ENCODE data around the gene ANKRD13A.
"Not testable (repeated sequence)": the region's sequence is repeated elsewhere in the genome, so short reads cannot be mapped to it uniquely, and the experiment has no call there.

The ANKRD13A gene

DNA sequence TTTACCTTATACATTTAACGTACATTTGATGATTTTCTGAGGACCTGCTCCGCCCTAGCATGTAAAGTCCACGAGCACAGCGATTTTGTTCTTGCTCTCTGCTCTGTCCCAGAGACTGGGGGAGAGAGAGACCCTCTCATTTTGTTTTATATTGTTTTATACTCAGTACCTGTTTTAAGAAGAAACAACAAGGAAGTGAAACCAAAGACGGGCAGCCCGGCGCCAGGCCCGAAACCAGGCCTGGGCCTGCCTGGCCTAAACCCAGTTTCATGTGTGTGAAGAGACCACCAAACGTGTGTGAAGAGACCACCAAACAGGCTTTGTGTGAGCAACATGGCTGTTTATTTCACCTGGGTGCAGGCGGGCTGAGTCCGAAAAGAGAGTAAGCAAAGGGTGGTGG is 49.8 kb downstream of the ANKRD13A start:
- not testable (repeated sequence) for DNase-seq

DNA sequence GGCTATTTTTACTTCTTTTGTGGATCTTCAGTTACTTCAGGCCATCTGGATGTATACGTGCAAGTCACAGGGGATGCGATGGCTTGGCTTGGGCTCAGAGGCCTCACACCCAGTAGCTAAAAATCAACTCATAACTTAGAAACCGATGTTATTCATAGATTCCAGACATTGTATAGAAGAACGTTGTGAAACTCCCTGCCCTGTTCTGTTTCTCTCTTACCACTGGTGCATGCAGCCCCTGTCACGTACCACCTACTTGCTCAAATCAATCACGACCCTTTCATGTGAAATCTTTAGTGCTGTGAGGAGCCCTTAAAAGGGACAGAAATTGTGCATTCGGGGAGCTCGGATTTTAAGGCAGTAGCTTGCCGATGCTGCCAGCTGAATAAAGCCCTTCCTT is 50.4 kb downstream of the ANKRD13A start:
- not testable (repeated sequence) for DNase-seq

DNA sequence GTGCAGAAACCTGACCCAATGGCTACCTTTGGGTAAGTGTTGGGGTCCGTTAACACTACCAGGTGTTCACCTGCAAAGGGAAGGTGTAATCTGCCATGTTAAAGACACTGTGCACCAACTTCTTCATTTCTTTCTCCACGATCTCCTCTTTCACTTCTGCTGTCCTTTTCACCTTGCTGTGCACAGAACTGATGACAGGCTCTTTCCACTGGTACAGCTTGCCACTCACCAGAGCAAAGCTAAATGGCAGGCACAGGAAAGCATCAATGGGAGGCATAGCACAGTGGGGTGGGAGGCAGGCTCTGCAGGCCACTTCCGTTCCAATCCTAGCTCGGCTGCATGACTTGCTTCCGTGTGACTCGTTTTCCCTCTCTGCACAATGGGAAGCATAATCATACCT is 51.7 kb downstream of the ANKRD13A start:
- DNase-seq = no peak

DNA sequence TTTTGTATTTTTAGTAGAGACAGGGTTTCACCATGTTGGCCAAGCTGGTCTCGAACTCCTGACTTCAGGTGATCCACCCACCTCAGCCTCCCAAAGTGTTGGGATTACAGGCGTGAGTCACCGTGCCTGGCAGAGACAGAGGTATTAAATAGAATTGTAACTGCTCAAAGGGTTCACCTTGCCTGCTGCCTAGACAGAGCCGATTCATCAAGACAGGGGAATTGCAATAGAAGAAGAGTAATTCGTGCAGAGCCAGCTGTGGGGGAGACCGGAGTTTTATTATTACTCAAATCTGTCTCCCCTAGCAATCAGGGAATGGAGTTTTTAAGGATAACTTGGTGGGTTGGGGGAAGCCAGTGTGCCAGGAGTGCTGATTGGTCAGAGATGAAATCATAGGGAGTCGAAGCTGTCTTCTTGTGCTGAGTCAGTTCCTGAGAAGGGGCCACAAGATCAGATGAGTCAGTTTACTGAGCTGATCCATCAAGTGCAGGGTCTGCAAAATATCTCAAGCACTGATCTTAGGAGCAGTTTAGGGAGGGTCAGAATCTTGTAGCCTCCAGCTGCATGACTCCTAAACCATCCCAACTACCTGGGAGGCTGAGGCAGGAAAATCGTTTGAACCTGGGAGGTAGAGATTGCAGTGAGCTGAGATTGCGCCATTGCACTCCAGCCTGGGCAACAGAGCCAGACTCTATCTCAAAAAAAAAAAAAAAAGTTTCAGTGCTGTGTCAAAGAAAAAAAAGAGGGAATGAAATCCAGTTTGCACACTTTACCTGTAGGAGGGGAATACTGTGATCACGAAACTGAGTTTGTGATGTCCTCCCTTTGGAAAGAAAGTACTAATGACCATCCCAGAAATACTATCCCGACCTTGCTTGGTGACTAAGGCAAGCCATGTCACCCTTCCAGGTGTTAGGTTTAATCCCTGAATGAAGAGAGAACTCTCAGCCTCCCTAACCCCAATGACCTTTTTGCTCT is 56.4 kb downstream of the ANKRD13A start:
- DNase-seq = not testable (repeated sequence)

DNA sequence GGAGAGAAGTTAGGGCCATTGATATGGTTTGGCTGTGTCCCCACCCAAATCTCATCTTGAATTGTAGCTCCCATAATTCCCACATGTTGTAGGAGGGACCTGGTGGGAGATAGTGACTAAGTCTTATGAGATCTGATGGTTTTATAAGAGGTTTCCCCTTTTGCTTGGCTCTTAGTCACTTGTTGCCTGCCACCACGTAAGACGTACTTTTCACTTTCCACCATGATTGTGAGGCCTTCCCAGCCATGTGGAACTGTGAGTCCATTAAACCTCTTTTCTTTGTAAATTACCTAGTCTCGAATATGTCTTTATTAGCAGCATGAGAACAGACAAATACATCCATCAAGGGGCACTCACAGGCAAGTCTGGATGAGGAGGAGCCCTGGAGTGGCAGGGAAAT is 57.4 kb downstream of the ANKRD13A start:
- not testable (repeated sequence) for DNase-seq

DNA sequence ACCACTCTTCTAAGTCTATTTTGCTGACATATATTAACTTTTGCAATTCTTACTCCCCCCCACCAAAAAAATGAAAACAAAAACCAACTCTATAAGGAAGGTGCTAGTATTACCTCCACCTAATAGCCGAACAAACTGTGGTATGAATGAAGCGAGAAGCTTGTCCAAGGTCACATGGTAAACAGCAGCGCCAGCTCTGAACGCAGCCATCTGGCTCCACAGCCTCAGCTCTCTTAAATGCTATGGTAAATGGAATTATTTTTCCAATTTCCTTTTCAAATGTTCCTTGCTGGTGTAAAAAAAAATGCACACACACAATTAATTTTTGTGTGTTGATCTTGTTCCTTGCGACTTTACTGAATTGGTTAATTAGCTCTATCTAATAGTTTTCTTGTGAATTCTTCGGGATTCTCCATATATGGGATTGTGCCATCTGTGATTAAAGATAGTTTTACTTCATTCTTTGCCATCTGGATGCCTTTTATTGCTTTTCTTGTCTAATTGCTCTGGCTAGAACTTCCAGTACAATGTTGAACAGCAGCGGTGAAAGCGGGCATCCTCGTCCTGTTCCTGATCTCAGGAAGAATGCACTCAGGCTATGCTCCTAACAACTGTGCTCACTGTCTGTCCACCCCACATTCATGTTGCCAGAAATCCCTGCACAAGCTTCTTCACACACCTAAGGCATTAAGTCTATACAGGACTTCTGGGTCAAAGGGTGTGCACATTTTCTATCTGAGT is 59.8 kb downstream of the ANKRD13A start:
- DNase-seq = no peak

DNA sequence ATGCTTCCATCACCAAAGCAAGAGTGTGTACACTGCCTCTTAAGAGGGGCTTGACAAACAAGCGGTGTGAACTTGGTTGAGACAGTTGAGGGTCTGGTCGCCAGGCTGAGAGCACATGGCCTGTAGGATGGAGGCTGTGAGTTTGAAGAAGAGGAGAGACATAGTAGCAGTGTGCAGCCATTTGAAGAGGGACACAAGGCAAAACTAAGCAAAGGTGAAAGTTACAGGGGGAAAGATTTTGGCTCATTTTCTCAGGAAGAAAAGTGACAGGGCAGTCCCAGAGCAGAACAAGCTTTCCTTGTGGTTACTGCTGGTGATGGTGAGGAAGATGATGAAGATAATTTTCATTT is 60.4 kb downstream of the ANKRD13A start:
- DNase-seq = no peak

DNA sequence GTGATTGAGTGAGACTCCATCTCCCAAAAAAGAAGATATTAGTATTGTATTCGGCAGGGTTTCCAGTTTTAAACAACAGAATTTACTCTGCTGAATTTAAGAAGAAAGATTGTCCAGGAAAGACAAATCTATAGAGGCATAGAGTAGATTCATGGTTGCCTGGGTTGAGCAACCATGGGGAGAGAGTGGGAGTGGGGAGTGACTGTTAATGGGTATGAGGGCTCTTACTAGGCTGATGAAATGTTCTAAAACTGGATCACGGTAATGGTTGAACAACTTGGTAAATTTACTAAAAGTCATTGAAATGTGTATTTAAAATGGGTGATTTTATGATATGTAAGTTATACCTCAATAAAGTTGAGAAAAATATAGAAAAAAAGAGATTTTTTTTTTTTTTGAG is 63.0 kb downstream of the ANKRD13A start:
- DNase-seq = no peak

DNA sequence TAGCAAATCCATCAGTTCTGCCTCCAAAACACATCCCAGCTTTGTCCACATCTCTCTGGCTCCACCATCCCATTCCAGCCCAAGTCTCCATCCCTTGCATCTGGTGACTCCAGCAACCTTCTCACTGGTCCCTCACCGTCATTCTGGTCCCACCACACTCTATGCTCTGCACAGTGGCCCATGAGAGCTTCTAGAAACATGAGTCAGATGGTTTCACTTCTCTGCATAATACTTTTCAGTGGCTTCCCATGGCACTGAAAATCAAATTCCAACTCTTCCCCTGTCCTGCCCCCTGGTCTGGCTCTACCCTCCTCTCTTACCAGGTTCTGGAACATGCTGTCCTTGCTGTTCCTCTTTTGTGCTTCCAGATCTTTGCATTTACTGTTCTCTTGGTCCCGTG is 66.3 kb downstream of the ANKRD13A start:
- DNase-seq = no peak

DNA sequence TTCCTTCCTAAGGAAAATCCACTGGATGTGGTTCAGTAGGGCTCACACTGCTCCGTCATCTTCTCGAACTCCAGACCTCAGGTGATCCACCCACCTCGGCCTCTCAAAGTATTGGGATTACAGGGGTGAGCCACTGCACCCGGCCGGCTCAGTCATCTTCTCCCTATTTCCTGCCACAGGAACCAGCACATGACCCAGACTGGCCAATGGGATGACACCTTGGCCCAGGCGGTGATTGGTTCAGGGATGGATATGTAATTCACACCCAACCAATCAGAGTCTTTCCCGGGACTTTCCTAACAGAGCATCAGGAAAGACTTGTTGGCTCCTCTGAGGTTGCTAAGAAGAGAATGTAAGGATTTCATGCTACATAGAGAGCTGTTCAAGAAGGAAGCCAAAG is 68.3 kb downstream of the ANKRD13A start:
- DNase-seq = no peak

DNA sequence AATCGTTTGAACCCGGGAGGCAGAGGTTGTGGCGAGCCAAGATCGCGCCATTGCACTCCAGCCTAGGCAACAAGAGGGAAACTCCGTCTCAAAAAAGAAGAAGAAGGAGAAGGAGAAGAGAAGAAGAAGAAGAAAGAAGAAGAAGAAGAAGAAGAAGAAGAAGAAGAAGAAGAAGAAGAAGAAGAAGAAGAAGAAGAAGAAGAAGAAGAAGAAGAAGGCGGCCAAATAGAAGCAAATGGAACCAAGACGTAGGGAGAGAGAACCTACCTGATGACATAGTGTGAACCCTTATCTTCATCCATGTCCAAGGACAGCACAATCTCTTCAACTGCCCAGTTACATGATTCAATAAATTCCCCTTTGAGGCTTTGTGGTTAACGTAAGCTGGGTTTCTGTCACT is 68.9 kb downstream of the ANKRD13A start:
- DNase-seq = not testable (repeated sequence)

DNA sequence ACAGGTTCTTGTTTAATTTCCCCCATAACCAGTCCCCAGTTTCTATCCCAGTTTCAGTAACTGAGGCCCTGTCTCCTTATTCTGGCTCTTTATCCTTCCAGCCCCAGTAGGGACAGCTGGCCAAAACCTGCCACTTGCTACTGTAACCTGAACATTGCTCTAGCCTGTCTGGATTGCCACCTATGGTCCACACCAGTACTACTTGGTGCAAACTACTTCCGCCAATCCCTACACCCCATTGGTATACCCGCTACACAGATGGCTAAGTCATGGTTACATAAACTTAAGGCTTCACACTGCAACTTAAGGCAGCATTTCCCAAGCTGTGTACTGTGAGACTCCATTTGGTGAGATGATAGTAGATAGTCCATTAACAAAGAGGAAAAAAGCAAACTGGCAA is 69.4 kb downstream of the ANKRD13A start:
- no peak for DNase-seq

DNA sequence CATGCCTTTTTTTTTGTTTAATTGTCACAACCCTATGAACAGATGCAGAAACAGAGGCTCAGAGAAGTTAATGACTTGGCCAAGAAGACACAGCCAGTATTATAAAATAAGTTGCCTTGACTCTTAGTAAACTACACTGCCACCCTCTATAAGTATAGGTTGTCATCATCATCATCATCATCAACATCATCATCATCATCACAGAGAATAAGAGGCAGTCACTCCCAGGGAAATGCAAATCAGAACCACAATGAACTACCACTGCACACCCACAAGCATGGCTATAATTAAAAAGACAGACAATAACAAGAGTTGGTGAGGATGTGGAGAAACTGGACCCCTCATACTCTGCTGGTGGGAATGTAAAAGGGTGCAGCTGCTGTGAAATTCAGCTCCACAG is 72.3 kb downstream of the ANKRD13A start:
- DNase-seq = no peak

DNA sequence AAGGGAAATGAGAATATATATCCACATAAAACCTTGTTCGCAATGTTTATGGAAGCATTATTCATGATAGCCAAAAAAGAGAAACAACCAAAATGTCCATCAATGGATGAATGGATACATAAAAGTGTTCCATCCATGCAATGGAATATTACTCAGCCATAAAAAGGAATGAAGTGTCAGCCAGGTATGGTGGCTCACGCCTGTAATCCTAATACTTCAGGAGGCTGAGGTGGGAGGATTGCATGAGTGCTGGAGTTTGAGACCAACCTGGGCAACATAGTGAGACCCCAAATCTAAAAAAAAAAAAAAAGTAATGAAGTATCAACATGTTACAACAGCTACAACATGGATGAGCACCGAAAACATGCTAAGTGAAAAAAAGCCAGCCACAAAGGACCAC is 72.7 kb downstream of the ANKRD13A start:
- DNase-seq = no peak

DNA sequence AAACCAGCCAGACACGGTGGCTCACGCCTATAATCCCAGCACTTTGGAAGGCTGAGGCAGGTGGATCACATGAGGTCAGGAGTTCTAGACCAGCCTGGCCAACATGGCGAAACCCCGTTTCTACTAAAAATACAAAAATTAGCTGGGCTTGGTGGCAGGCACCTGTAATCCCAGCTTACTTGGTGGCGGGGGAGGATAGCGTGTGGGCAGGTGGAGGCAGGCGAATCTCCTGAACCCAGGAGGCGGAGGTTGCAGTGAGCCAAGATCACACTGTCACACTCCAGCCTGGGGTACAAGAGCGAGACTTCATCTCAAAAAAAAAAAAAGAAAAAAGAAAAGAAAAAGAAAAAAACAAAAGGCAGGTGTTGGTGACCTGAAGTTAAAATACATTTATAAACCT is 73.4 kb downstream of the ANKRD13A start:
- DNase-seq = not testable (repeated sequence)

DNA sequence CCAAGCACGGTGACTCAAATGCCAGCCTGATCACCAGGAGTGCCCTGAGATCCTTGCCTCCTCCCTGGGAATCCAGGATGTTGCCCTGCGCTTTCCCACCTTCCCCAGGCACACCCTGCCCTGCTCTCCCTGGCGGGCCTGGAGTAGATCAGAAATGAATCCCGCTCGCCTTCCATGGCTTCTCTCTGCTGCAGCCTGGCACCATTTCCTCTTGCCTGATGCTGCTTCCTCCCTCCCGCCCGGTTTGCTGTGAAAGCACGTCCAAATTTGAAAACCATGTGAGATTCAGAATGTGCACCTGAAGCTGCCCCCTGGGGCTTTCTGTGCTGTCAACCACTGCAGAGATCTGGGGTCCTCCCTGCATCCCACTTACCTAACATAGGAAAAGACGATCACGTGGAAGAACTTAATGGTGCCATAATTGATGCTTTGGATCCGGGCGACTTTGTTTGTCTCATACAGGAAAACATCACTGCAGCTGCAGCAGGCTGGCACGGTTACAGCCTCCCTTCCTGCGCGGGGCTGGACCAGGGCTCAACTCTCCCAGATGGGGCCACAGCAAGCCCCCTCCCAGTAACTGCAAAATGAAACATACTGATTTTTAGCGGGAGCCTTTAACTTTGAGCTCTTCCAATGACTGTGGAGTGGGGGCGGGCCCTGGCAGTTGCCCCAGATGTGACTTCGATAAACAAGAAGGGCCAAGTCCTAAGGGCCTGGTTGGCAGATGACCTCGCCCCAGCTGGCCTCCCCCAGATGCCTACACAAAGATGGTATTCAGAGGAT is 74.0 kb downstream of the ANKRD13A start:
- peak; percentile 76 for DNase-seq

DNA sequence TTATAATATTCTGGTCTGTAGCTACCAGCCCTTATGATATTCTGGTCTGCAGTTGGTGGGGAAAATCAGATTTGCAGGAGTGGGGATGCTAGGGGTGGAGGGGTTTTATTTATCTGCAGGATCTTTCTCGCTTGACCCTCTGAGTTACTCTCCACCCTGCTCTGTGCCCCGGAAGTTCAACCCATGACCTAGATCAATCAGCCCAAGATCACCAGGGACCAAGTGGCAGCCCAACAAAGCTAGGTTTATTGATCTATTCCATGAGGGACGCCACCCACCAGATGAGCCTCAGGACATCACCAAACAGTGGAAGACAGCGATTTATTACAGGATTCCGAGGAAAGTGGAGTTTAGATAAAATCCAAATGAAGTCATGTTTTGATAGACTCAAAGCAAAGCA is 74.9 kb downstream of the ANKRD13A start:
- no peak for DNase-seq

DNA sequence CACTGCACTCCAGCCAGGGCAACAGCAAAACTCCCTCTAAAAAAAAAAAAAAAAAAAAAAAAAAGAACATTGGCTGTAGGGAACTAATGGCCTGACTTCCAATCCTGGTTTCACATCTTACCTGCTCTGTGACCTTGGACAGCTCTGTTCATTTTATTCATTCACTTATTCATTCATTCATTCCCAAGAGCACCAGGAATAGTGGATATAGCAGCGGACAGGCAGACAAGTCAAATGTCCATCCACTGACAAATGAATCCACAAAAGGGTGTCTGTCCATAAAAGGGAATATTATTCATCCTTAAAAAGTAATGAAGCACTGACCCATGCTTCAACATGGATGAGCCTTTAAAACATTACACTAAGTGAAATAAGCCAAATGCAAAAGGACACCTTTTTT is 76.7 kb downstream of the ANKRD13A start:
- no peak for DNase-seq

DNA sequence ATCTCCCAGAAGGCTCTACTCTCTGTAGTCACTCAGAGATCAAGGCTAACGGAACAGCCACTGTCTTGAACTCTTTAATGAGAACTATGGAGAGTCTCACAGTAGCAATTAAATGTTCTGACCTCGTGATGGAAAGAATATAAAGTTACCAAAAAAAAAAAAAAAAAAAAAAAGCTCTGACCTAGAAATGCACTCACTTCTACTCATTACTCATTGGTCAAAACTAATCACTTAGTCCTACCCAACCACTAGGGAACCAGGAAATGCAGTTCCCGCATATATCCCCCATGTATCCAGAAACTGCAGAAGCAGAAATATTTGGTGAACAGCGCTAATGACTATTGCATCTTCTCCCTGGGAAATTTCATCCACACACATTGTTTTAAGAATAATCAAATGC is 78.6 kb downstream of the ANKRD13A start:
- DNase-seq = no peak

DNA sequence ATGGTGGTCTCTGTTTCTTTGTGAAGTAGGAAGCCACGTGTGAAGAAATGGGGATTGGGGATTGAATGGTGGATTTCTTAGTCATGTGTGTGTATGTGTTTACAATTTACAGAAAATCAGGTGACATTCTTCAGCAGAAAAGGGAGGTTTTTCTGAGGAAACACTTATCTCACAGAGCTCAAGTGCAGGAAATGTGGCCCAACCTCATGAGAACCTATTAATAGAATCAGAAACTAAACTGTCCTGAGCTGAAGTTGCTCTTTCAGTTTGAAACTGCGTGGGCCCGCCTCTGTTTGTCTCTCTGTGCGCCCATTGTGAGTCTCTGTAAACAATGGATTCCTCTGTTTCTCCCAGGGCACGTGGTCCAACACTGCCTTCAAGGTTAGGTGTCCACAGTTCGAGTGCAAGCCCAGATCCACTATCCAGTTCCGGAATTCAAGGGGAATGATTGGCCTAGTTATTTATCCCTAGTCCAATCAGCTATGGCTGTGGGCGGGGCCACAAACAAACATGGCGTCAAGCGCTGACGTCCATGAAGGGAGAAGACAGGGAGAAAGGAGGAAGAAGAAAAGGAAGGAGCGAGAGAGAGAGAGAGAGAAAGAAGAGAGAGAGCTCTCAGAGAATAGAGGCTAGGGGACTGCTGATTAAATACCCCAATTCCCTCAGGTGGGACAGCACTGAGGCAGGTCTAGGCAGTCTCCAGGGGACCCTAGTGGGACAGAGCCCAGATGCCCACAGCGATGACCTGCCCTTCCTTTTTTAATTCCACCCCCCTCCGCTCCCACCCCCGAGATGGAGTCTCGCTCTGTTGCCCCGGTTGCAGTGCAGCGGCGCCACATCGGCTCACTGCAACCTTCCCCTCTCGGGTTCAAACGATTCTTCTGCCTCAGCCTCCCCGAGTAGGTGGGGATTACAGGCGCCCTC is 80.5 kb downstream of the ANKRD13A start:
- no peak for DNase-seq

DNA sequence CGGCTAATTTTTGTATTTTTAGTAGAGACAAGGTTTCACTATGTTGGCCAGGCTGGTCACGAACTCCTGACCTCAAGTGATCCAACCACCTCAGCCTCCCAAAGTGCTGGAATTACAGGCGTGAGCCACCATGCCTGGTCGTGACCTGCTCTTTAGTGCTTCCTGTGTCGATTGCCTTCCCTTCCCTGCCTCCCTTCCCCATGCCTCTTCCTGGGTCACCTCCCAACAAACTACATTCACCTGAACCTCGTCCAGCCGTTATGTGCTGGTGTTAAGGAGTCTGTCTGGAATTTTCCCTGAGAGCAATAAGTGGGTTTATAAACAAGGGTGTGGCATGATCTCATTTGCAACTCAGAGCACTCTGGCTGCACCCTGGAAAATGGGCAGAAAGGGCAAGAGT is 81.2 kb downstream of the ANKRD13A start:
- DNase-seq = no peak

DNA sequence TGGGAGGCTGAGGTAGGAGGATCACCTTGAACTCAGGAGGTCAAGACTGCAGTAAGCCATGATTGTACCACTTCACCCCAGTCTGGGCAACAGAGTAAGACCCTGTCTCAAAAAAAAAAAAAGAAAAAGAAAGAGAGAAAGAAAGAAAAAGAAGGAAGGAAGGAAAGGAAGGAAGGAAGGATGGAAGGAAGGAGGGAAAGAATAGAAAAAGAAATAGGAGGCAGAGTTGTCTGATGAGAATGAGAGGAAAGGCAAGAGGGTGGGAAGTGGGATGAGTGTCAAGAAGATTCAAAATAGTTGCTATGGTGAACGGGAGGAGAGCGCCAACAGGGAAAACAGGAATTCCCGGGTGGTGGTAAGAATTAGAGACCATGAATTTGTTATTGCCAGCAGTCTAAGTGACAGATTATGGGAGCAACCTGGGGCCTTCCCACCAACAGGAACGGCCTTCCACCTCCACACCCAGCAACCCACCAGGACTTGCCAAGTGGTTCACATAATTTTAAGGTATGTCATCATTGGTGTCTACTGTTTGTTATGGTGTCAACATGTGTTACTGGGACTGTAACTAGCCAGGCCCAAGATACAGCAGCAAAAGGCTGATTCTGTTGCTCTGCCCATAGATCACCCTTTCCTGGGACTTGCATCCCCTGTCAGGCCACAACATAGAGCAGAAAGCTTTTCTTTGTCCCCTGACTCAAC is 85.2 kb downstream of the ANKRD13A start:
- no peak for DNase-seq

All from right hindlimb (tissue), 1 donor.